SU-DHL-6 (cell line): ENCODE data around the gene HOTAIR.

Source experiments
- H2AFZ ChIP-seq: fragments of 200-600 bp; sonication (generic); 2 replicates; pipeline ENCODE4 v1.6.1; 2014; ENCODE audit warnings: low read depth, mild to moderate bottlenecking, moderate library complexity, mixed read lengths, antibody characterized with exemption, low read length; ENCODE audit not compliant: severe bottlenecking
- H3F3A ChIP-seq: fragments of 200-600 bp; shearing (Covaris generic); 2 replicates; pipeline ENCODE4 v1.6.0; 2016; ENCODE audit warnings: antibody characterized with exemption, mild to moderate bottlenecking; ENCODE audit not compliant: insufficient read depth
- H3K27ac ChIP-seq: fragments of 200-600 bp; sonication (generic); 2 replicates; pipeline ENCODE4 v1.5.1; 2016; ENCODE audit warnings: low read depth, mild to moderate bottlenecking, low read length, moderate library complexity, mixed read lengths
- H3K27me3 ChIP-seq: fragments of 200-600 bp; sonication (generic), shearing (Covaris generic); 2 replicates; pipeline ENCODE4 v1.6.0; 2014; ENCODE audit warnings: mild to moderate bottlenecking, low read length
- H3K36me3 ChIP-seq: fragments of 200-600 bp; sonication (generic); 2 replicates; pipeline ENCODE4 v1.6.1; 2014; ENCODE audit warnings: mild to moderate bottlenecking, low read length, mixed read lengths
- H3K4me2 ChIP-seq: fragments of 300-600, 200-600 bp; shearing (Covaris generic), sonication (generic); 2 replicates; pipeline ENCODE4 v1.6.0; 2014; ENCODE audit warnings: low read length, low read depth, mild to moderate bottlenecking; ENCODE audit not compliant: poor library complexity, severe bottlenecking
- H3K4me3 ChIP-seq: fragments of 200-600 bp; sonication (generic); 2 replicates; pipeline ENCODE4 v1.5.1; 2014; ENCODE audit warnings: antibody characterized with exemption, low read length, mild to moderate bottlenecking, mixed read lengths; ENCODE audit not compliant: insufficient read depth, poor library complexity, severe bottlenecking
- H3K79me2 ChIP-seq: fragments of 200-600 bp; sonication (generic); 2 replicates; pipeline ENCODE4 v1.6.1; 2014; ENCODE audit warnings: mild to moderate bottlenecking, low read length, moderate library complexity; ENCODE audit not compliant: insufficient read depth
- H3K9ac ChIP-seq: fragments of 200-600 bp; sonication (generic); 2 replicates; pipeline ENCODE4 v1.7.0; 2014; ENCODE audit warnings: mild to moderate bottlenecking, low read length
- H3K9me2 ChIP-seq: fragments of 200-600 bp; sonication (generic); replicated peaks from 2 replicates; pipeline ENCODE4 v1.6.1; 2014; ENCODE audit warnings: low read length; ENCODE audit not compliant: insufficient read depth
- H3K9me3 ChIP-seq: fragments of 200-600 bp; sonication (generic); 2 replicates; pipeline ENCODE4 v1.6.1; 2014; ENCODE audit warnings: low read length, mixed read lengths; ENCODE audit not compliant: insufficient read depth
- H4K20me1 ChIP-seq: fragments of 200-600 bp; sonication (generic); 2 replicates; pipeline ENCODE4 v1.6.1; 2014; ENCODE audit warnings: low read depth, mild to moderate bottlenecking, antibody characterized with exemption, low read length, moderate library complexity, mixed read lengths
- EZH2phosphoT487 ChIP-seq: fragments of 200-600 bp; sonication (generic), shearing (Covaris generic); conservative IDR thresholded peaks from 2 replicates; pipeline ENCODE4 v1.6.1; 2018; ENCODE audit warnings: mild to moderate bottlenecking, antibody characterized with exemption, low read length, moderate library complexity, mixed read lengths
- TF ChIP-seq, protein P1 (sequence below): fragments of 200-600 bp; sonication (generic); IDR thresholded peaks from one replicate; pipeline ENCODE4 v1.5.1; 2017; ENCODE audit warnings: antibody characterized with exemption, mild to moderate bottlenecking, low read length, moderate library complexity; ENCODE audit not compliant: insufficient read depth, poor library complexity, severe bottlenecking

The HOTAIR gene

DNA sequence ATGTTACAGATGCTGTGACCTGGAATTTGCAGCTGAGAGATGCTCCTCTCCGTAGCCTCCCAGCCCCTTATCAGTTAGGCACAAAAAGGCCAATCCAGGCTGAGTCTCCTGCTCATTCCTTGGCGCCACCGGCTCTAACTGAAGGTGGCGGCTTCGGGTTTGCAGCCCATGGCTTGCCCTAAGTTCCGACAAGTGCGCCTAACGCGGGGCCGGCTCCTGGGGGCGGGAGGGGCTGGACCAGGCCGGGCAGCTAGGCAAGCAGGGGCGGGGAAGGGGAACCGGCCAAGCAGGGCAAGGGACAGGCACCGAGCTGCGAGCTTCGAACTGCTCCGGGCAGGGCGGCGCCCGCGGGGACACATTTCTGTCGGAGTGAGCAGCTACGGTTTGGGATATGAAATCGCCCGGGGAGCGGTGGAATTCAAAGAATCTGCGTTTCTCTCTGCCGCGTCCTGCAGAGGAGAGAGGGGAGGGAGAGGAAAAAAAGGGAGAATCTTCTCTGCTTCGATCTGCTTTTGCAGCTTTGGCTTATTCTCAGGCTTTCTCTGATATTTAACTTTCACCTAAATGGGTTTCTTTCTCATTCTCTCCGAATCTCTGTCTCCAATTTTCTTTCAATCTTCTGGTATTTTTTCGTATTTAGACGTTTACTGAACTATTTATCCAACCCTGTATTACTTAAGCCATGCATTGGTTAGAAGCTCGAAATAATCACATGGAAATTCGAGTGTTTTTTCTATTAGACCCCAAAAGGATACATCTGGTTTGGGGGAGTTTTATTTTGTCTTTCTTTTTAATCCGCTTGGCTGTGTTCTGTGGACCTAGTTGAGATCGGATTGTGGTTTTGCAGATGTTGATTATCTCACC lies 21.7 kb downstream of the HOTAIR start:
- Histone ChIP-seq H3K4me3 (no peak overlapping the region), H3K9ac (no peak overlapping the region)

DNA sequence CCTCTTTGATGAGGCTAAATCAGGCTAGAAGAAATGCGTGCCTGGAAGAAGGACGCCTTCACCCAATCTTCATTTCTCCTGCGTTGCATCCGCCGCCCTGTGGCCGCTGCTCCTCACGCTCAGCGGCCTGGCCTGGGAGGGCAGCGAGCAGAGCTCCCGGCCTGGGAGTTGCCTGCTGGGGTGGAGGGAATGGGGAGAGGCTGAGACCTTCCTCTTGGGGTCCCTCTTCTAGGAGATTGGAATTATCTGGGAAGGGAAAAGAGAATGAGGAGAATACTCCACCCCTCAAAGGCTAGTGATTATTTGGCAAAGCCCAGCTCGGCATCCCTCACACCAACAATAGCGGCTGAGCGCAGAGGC lies 22.4 kb downstream of the HOTAIR start:
- no peak for TF ChIP-seq EZH2phosphoT487
- TF ChIP-seq, protein P1, sequence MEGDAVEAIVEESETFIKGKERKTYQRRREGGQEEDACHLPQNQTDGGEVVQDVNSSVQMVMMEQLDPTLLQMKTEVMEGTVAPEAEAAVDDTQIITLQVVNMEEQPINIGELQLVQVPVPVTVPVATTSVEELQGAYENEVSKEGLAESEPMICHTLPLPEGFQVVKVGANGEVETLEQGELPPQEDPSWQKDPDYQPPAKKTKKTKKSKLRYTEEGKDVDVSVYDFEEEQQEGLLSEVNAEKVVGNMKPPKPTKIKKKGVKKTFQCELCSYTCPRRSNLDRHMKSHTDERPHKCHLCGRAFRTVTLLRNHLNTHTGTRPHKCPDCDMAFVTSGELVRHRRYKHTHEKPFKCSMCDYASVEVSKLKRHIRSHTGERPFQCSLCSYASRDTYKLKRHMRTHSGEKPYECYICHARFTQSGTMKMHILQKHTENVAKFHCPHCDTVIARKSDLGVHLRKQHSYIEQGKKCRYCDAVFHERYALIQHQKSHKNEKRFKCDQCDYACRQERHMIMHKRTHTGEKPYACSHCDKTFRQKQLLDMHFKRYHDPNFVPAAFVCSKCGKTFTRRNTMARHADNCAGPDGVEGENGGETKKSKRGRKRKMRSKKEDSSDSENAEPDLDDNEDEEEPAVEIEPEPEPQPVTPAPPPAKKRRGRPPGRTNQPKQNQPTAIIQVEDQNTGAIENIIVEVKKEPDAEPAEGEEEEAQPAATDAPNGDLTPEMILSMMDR: no peak
- no peaks in the 10 kb centered on the region for H3K36me3 ChIP-seq
- H3F3A ChIP-seq: no peaks in the 10 kb centered on the region
- no peaks in the 10 kb centered on the region for H3K9me2 ChIP-seq
- H3K27me3 ChIP-seq: no peaks in the 10 kb centered on the region
- H3K9me3 ChIP-seq: no peaks in the 10 kb centered on the region
- H4K20me1 ChIP-seq: no peaks in the 10 kb centered on the region
- H3K4me2 ChIP-seq: no peak overlapping the region
- H2AFZ ChIP-seq: no peak overlapping the region
- no peaks in the 10 kb centered on the region for H3K79me2 ChIP-seq
- H3K27ac ChIP-seq: no peak overlapping the region
- no peak overlapping the region for H3K4me3 ChIP-seq
- H3K9ac ChIP-seq: no peak overlapping the region

More for the DNA sequence above, 21.7 kb downstream of the HOTAIR start:
- H3K27ac ChIP-seq: no peak overlapping the region
- H3K9me2 ChIP-seq: no peaks in the 10 kb centered on the region
- H3K27me3 ChIP-seq: no peaks in the 10 kb centered on the region
- TF ChIP-seq, protein P1: no peak
- TF ChIP-seq EZH2phosphoT487: no peak
- H3K9me3 ChIP-seq: no peaks in the 10 kb centered on the region
- no peaks in the 10 kb centered on the region for H3K79me2 ChIP-seq
- no peaks in the 10 kb centered on the region for H3F3A ChIP-seq
- no peaks in the 10 kb centered on the region for H4K20me1 ChIP-seq
- no peaks in the 10 kb centered on the region for H3K36me3 ChIP-seq
- H3K4me2 ChIP-seq: no peak overlapping the region
- no peak overlapping the region for H2AFZ ChIP-seq

DNA sequence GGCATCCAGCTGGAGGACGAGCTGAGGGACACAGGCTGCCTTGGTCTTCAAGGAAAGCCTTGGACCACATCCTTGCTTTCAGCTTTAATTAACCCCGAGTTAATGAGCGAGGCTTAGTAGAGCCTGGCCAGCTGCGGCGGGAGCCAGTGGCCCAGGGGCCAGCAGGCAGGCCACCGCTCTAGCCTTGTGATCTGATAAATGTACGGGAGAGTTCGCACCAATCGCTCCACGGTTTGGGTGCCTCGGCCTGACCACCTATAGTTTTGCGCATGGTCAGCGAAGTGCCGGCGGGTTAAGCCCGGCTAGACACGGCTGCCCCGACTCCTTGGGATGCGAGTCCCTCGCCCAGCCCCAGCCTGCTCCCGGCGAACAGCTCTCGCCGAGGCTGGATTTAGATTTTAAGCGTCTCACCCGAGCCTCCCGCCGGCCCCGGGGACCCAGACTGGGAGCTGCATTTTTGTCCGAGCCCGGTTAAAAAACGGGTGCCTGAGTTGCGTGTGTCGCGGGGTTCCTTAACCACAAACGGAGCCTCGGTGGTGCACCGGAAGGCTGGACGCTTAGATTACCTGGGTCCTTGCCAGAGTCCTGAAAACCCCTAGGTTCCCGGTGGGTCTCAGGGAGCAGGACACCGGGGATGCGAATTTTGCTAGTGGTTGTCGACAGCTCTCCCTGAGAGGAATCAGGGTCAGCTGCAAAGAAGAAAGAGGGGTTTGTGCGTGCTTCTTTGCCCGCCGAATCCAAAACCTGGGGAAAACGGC lies 23.0 kb downstream of the HOTAIR start:
- Histone ChIP-seq H3K27me3 (no peaks in the 10 kb centered on the region), H3K27ac (no peak overlapping the region)

More for the DNA sequence above, 23.0 kb downstream of the HOTAIR start:
- no peaks in the 10 kb centered on the region for H3K9me2 ChIP-seq
- H3K9me3 ChIP-seq: no peaks in the 10 kb centered on the region
- H3K79me2 ChIP-seq: no peaks in the 10 kb centered on the region
- H3F3A ChIP-seq: no peaks in the 10 kb centered on the region
- H3K4me2 ChIP-seq: no peak overlapping the region
- TF ChIP-seq EZH2phosphoT487: no peak
- TF ChIP-seq, protein P1: no peak
- no peaks in the 10 kb centered on the region for H4K20me1 ChIP-seq
- H3K4me3 ChIP-seq: no peak overlapping the region
- H2AFZ ChIP-seq: no peak overlapping the region
- H3K9ac ChIP-seq: no peak overlapping the region
- H3K36me3 ChIP-seq: no peaks in the 10 kb centered on the region
